ENCODE measurements around the gene RRM2.

Gene RRM2

GRCh38 chr2:10137053-10137843, 14.7 kb downstream of the RRM2 start:
- Mint-ChIP-seq H3K27me3 (ENCODE audit: low read depth, poor library complexity) (no peaks in the 10 kb centered on the region), H3K9me3 (no peaks in the 10 kb centered on the region), H3K4me1 (peaks cover 19% of the 10 kb centered on the region), H3K36me3 (ENCODE audit: low read depth) (peaks cover 29% of the 10 kb centered on the region), H3K27ac (peak overlapping the region; percentile 25), H3K4me3 (no peak overlapping the region)
- no peak for DNase-seq
- no peak for TF ChIP-seq CTCF (IDR thresholded peaks at IDR 0.05)

- H3K27ac Mint-ChIP-seq = peak overlapping the region; percentile 33
- TF ChIP-seq CTCF (IDR thresholded peaks at IDR 0.05) = no peak
- no peaks in the 10 kb centered on the region for H3K9me3 Mint-ChIP-seq
- H3K4me1 Mint-ChIP-seq = peaks cover 25% of the 10 kb centered on the region
- no peak overlapping the region for H3K4me3 Mint-ChIP-seq
- DNase-seq = no peak
- no peaks in the 10 kb centered on the region for H3K27me3 Mint-ChIP-seq (ENCODE audit: low read depth, poor library complexity)
- peaks cover 28% of the 10 kb centered on the region for H3K36me3 Mint-ChIP-seq (ENCODE audit: low read depth)
Measured at GRCh38 chr2:10139536-10139935, 17.0 kb downstream of the RRM2 start.

- Mint-ChIP-seq H3K4me1 (peaks cover 10% of the 10 kb centered on the region), H3K27ac (peak overlapping the region; percentile 22), H3K4me3 (no peak overlapping the region), H3K36me3 (ENCODE audit: low read depth) (peaks cover 13% of the 10 kb centered on the region), H3K9me3 (no peaks in the 10 kb centered on the region), H3K27me3 (ENCODE audit: low read depth, poor library complexity) (no peaks in the 10 kb centered on the region)
- no peak for TF ChIP-seq CTCF (IDR thresholded peaks at IDR 0.05)
- DNase-seq = no peak
Measured at GRCh38 chr2:10140841-10141610, 18.5 kb downstream of the RRM2 start.

- Mint-ChIP-seq H3K27me3 (ENCODE audit: low read depth, poor library complexity) (no peaks in the 10 kb centered on the region), H3K4me1 (peaks cover 8% of the 10 kb centered on the region), H3K27ac (no peak overlapping the region), H3K36me3 (ENCODE audit: low read depth) (peaks cover 12% of the 10 kb centered on the region), H3K9me3 (no peaks in the 10 kb centered on the region), H3K4me3 (no peak overlapping the region)
- TF ChIP-seq CTCF (IDR thresholded peaks at IDR 0.05) = peak; percentile 47
- DNase-seq = peak; percentile 36
Measured at GRCh38 chr2:10141736-10142639, 19.4 kb downstream of the RRM2 start.

- Mint-ChIP-seq H3K4me1 (peaks cover 8% of the 10 kb centered on the region), H3K4me3 (no peak overlapping the region), H3K36me3 (ENCODE audit: low read depth) (peaks cover 14% of the 10 kb centered on the region), H3K9me3 (no peaks in the 10 kb centered on the region), H3K27me3 (ENCODE audit: low read depth, poor library complexity) (no peaks in the 10 kb centered on the region), H3K27ac (no peak overlapping the region)
- no peak for TF ChIP-seq CTCF (IDR thresholded peaks at IDR 0.05)
- DNase-seq = no peak
Measured at GRCh38 chr2:10142640-10142965, 20.1 kb downstream of the RRM2 start.

Data from nephron progenitor cell (in vitro differentiated cells).